ENCODE data around the gene CS. TPM values are rescaled to one million over a fixed set of nuclear protein-coding genes. Genes with fewer than 3 reads are reported as not detected.
"Not testable (repeated sequence)": the region's sequence is repeated elsewhere in the genome, so short reads cannot be mapped to it uniquely, and the experiment has no call there.

Gene CS
- total and polyA plus RNA-seq, 3 donors from 2014 or later = 63.8 to 70.2 (median 67.8) TPM

- no peak for TF ChIP-seq POLR2A (IDR thresholded peaks at IDR 0.05)
- TF ChIP-seq CTCF (IDR thresholded peaks at IDR 0.05) = peak; percentile 59 to 73 (median 63)
- Histone ChIP-seq H3K27ac (peak within 1 kb of the TSS; percentile 91), H3K4me1 (peaks cover 26% of the 10 kb centered on the region), H3K36me3 (ENCODE audit: low read depth, missing control alignments) (no peaks in the 10 kb centered on the region), H3K9me3 (no peaks in the 10 kb centered on the region), H3K27me3 (no peaks in the 10 kb centered on the region), H3K4me3 (peak within 1 kb of the TSS; percentile 72 to 76)
- peak; percentile 96 for DNase-seq
- intact Hi-C loops (cut with DNase I; ENCODE audit: low total_unique reads) = no loop called here
- 0% methylated on average over 7 to 67 of the region's 68 CpGs for WGBS, 2 donors
Observed at GRCh38 chr12:56266693-56267442, 33.3 kb downstream of the CS start, which contains the start of gene COQ10A. Gene COQ10A, plus strand, starts transcription at chr12:56266942. Its CDS starts 177 bp downstream, at chr12:56267119.

- WGBS, 2 donors = 47 to 49% methylated on average over 16 of the region's 16 CpGs
- H3K27ac ChIP-seq = peak overlapping the region; percentile 91
- H3K9me3 ChIP-seq; H3K27me3 ChIP-seq; DNase-seq; intact Hi-C loops (cut with DNase I; ENCODE audit: low total_unique reads); H3K36me3 ChIP-seq (ENCODE audit: low read depth, missing control alignments): not testable (repeated sequence)
- peaks cover 20% of the 10 kb centered on the region for H3K4me1 ChIP-seq
- peak overlapping the region; percentile 72 to 76 for H3K4me3 ChIP-seq
Observed at GRCh38 chr12:56266068-56266692, 34.0 kb downstream of the CS start.

GRCh38 chr12:56262955-56263354 is 37.2 kb downstream of the CS start:
- WGBS, 2 donors = 90 to 91% methylated on average over 7 of the region's 7 CpGs

GRCh38 chr12:56261503-56262232 is 38.5 kb downstream of the CS start:
- Histone ChIP-seq H3K4me1 (peaks cover 13% of the 10 kb centered on the region), H3K27me3 (no peaks in the 10 kb centered on the region), H3K36me3 (ENCODE audit: low read depth, missing control alignments) (no peaks in the 10 kb centered on the region), H3K4me3 (no peak overlapping the region), H3K9me3 (no peaks in the 10 kb centered on the region), H3K27ac (no peak overlapping the region)
- DNase-seq = no peak
- intact Hi-C loops (cut with DNase I; ENCODE audit: low total_unique reads) = no loop called here
- TF ChIP-seq POLR2A (IDR thresholded peaks at IDR 0.05) (no peak), CTCF (IDR thresholded peaks at IDR 0.05) (no peak)
- WGBS, 2 donors = 89 to 94% methylated on average over 5 of the region's 5 CpGs

More at GRCh38 chr12:56262955-56263354, 37.2 kb downstream of the CS start:
- H3K4me1 ChIP-seq; H3K27ac ChIP-seq; H3K9me3 ChIP-seq; DNase-seq; H3K27me3 ChIP-seq; H3K4me3 ChIP-seq; intact Hi-C loops (cut with DNase I; ENCODE audit: low total_unique reads); H3K36me3 ChIP-seq (ENCODE audit: low read depth, missing control alignments): not testable (repeated sequence)

GRCh38 chr12:56260921-56261320 is 39.2 kb downstream of the CS start:
- Histone ChIP-seq H3K36me3 (ENCODE audit: low read depth, missing control alignments) (no peaks in the 10 kb centered on the region), H3K27me3 (no peaks in the 10 kb centered on the region), H3K27ac (no peak overlapping the region), H3K4me1 (peaks cover 14% of the 10 kb centered on the region), H3K9me3 (no peaks in the 10 kb centered on the region), H3K4me3 (no peak overlapping the region)
- DNase-seq = no peak
- TF ChIP-seq CTCF (IDR thresholded peaks at IDR 0.05) (no peak), POLR2A (IDR thresholded peaks at IDR 0.05) (no peak)
- intact Hi-C loops (cut with DNase I; ENCODE audit: low total_unique reads) = no loop called here
- 77 to 84% methylated on average over 3 of the region's 3 CpGs for WGBS, 2 donors

All from testis (tissue), 3 donors.